GM04503 (cell line): ENCODE data around the gene EPB41L3.

Source experiments
- DNase-seq: peaks from one replicate; pipeline ENCODE4 v3.0.0-alpha.2; 2012; ENCODE audit warnings: low read depth

EPB41L3 gene

GRCh38 chr18:5451871-5452270 lies 91.9 kb downstream of the EPB41L3 start:
- no peak for DNase-seq

DNA sequence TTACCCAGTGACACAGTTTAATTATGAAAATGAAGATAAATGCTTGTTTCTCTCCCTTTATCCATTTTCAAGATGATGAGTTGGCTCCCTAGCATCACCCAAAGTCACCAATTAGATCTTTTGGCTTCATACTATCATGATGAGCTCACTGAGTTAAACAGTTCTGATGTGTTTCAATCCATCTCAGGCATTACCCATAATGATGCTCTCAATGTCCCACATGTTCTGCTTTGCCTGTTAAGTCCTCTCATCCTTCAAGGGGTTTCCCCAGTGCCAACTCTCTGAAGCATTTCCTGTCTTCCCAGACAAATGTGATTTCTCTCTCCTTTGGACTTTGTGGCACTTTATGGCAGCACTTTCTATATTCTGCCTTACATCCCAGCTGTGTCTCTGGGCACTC lies 92.6 kb downstream of the EPB41L3 start:
- DNase-seq = no peak

DNA sequence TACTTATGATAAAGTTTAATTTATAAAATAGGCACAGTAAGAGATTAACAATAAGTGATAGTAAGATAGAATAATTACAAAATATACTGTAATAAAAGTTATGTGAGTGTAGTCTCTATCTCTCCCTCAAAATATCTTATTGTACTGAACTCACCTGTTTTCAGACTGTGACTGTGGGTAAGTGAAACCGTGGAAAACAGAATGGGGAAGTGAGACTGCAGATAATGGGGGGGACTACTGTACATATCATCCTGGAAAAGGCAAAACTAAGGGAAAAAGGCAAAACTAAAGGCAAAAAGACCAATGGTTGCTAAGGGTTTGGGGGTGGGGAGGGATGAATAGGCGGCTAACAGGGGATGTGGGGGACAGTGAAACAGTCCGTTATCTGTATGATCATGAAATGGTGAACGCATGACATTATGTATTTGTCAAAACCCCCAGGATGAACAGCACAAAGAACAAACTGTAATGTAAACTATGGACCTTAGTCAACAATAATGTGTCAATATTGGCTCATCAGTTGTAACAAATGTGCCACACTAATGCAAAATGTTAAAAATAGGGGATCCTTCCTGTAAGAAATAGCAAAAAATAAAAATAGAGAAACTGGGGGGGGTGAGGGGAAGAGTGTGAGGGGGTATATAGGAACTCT lies 93.8 kb downstream of the EPB41L3 start:
- no peak for DNase-seq

GRCh38 chr18:5447442-5447841 lies 96.4 kb downstream of the EPB41L3 start:
- no peak for DNase-seq

DNA sequence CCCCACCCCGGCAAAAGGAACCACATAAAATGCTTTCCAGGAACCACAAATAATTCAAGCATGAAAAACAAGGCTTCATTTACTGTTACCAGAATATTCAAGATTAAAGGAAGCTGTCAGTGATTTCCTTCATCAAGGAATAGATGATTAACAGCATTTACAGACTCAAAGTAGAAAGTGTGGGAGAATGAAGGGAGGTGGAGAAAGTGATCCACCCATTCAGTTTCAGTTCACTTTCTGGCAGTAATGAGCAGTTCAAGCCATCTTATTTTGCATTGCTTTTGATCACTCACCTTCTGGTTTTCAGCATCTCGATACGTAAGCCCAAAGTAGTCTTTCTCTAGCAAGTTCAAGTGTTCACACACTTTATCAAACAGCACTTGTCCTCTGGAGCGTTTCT lies 99.0 kb downstream of the EPB41L3 start:
- no peak for DNase-seq

DNA sequence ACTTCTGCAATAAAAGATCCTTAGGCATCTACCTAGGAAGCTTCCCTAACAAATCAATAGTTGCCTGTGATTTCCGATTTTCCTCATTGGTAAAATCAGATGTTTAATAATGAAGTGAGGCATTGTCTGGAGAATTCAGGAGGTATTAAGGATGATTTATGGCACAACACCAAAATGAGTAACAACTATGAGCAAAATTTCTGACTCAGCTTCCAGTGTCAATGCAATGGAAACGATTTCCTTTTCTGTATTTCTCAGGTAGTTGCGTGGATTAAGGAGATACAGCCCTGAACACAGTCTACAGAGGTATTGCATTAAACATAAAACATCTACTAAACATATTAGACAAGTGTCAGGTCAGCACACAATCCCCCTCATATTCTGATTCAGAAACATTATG lies 99.5 kb downstream of the EPB41L3 start:
- DNase-seq = no peak

DNA sequence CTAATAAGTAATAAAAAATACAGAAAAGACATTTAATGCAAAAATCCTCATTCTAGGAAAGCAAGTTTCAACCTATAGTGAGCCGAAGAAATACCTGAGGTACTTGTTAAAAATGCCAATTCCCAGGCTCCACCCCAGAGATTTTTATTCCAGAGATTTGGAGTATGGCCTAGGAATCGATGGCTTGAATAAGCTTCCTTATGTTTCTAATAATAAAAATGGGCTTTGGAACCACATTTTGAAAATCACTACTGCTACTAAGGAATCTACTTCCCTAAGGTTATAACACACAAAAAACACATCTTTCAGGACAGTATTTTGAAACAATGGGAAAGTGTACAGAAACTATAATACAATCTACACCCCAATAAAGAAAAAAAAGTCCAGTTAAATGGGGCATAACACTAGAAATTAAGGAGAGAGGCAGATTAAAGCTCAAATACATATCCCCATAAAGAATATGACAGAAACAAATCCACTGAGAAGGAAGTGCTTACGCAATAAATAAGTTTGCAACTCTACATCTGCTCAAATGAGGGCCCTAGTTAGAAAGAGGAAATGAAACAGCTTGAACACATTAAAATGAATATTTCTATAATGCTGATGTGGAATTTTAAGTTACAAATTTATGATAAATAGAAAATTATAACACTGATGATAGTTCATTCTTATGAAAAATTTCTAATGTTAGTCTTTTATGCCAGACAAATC lies 103.7 kb downstream of the EPB41L3 start:
- DNase-seq = no peak

GRCh38 chr18:5434425-5434824 lies 109.4 kb downstream of the EPB41L3 start:
- DNase-seq = no peak

GRCh38 chr18:5431836-5432575 lies 111.8 kb downstream of the EPB41L3 start:
- no peak for DNase-seq

GRCh38 chr18:5430131-5430530 lies 113.7 kb downstream of the EPB41L3 start:
- no peak for DNase-seq

DNA sequence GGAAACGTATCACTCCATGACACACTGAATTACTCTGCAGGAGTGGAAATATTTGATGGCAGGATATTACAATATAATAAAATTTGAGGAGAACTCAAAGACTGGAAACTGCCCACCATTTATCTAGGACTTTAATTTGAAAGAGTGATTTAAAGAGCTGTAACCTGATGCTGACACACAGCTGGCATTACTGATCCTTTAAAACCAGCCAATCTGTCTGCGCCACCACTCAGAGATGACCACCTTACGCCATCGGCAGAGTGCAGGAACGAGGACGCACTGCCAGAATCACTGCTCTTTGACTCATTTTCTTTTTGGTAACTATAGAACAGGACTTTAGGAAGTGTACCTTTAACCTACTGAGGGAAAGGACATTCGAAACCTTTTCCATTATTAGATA lies 114.1 kb downstream of the EPB41L3 start:
- no peak for DNase-seq

GRCh38 chr18:5425721-5426120 lies 118.1 kb downstream of the EPB41L3 start:
- DNase-seq = no peak

GRCh38 chr18:5424903-5425664 lies 118.7 kb downstream of the EPB41L3 start:
- no peak for DNase-seq

DNA sequence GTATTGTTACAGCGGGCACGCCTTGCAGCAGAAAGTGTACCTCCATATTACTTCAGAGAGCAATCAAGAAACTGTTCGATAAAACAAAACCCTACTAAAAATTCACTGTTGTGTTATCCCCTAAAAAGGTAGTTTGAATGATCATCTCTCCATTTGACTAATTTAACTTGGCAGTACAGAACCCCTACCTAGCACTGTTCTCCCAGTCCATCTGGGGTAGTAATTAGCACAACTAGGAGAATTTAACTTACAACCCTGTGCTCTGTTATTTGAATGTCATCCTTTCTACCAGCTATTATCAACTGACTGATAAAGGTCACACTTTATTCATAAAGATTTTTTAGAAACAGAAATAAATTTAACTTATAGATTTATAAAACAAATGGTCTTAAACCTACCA lies 121.2 kb downstream of the EPB41L3 start:
- no peak for DNase-seq

DNA sequence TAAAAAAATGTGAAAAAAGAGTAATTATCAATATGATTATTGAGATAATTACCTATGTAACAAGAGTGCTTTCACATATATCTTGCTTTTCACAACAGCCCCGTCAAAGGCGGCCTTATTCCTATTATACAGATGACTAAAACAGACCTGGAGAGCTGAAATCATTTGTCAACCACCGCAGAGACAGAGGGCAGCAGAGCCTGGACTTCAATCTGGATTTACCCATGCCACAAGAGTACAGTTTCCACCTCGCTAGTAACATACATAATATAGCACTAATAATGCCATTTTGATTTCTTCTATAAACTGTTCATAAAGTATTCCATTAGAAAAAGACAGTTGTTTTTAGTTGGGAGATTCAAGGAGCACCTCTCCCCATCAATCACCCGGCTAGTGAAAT lies 121.8 kb downstream of the EPB41L3 start:
- DNase-seq = no peak

DNA sequence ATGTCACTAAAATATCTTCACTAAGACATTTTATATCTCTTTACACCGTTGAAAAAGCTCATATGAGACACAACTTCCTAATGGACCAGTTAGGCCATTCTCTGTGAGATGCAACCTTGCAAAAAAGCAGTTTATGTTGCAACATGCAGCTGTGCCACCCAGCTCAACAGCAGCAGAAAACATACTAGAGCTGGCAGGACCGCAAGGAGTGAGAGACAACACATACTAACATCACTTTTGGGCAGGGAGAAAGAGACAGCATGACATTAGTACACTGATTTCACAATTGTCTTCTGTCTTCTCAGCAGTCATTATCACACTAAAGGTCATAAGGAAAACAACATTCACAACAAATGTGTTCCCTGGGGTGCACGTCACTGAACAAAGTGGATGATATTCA lies 122.9 kb downstream of the EPB41L3 start:
- no peak for DNase-seq

DNA sequence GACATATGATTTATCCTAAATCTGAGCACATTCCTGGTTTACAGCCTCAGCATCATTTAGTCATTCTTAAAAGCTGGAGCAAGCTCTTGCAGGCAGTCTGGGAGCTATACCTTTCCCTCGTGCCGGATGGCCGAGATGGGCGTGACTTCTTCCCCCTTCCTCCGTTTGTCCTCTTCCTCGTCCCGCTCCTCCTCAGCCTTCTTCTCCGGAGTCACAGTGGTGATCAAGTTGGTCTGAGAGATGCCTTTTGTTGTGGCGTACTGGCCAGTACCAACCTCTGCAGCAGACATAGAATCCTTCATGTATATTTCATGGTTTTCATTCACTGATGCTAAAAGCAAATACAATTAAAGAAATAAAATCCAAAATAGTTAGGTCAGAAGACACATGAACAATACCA lies 124.2 kb downstream of the EPB41L3 start:
- no peak for DNase-seq

DNA sequence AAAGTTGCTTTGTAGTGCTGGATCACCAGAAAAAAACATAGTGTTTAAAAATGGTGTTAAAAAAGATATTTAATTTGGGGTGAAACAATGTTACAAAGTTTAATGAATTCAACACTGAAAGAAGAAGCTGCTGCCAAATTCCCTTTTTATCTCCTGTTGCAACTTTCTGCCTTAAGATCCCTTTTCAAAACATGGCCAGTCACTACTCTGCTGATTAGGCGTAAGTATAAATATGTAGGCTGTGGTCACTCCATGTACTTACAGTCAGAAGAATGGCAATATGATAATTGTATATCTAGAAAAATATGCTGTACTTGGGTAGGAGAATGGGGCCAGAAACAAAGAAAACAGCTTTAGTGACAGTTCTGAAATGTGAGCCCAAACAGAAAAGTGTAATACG lies 124.8 kb downstream of the EPB41L3 start:
- no peak for DNase-seq

DNA sequence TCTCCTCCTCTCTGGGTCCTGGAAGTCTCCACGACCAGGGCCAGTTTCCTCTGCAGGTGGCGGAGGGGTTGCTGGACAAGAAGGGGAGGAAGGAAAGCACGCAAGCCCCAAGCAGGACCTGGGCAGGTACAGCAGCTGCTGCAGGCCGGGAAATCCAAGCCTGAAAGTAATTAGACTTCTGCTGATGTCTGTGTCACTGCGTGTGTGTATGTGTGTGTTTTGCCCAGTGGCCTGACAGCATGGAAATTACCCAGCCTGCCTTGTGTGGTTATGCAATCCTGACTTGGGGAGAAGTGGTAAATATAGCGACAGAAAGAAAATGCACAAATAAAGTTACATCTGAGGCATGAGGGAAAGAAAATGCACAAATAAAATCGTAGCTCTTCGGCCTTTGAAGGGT lies 126.5 kb downstream of the EPB41L3 start:
- no peak for DNase-seq

- no peak for DNase-seq
Observed at GRCh38 chr18:5416112-5416511, 127.7 kb downstream of the EPB41L3 start.

DNA sequence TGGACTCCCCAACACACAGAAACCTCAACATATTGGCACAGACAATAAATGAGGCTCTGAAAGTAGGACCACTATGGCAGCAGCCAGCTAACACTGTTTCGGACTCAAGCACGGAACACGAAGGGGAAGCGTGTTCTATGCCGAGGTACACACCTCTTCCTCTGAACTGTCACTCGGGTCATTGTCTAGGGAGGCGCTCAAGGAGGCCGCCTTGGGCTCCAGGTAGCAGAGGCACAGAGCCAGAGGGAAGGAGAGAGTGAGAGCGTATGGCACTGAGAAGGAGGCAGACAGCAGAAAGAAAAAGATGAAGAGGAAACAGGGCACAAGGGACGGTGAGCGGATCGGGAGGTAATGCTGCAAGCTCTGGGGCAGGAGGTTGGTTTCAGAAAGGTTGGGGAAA lies 128.1 kb downstream of the EPB41L3 start:
- no peak for DNase-seq

DNA sequence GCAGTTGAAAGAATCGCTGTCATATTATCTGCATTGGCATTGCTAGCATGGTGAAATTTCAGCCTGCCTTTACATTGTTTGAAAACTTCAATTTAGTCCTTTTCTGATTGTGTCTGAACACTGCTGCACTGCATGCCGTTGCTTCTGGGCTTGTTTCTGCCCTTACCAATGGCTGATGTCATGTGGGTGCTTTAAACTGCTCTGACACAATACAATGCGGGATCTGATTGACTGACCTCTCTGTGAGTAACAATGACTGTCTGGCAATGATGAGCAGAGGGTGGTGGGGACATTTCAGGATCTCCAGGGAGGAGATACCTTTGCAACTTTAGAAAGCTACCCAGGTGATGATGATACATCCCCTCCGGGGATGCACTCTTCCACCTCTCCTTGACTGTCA lies 128.8 kb downstream of the EPB41L3 start:
- no peak for DNase-seq

DNA sequence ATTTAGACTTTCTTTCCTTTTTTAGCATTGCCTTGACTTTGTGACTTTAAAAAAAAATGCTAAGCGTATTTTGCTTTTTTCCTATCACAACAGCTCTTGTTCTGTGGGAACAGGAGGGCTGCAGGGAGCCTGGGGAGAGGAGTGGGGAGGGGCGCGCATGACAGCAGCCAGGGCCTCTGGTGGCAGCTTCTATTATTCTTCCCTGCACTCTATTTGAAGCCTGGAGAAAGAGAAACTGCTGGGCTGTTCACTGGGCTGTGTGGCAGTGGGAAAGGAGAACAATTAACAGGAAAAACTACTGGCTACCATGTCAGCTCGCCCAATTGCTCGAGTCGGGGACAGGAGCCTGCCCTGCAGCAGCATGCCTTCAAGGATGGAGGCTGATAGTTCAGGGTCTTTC lies 129.3 kb downstream of the EPB41L3 start:
- no peak for DNase-seq
